ENCODE measurements around the gene GTF2H2C.

GRCh38 chr5:69526660-69527059 lies 33.3 kb upstream of the GTF2H2C start:
- TF ChIP-seq RAD21 (IDR thresholded peaks at IDR 0.05; ENCODE audit: insufficient read depth, low read depth, low read length) (no peak), JUNB (IDR thresholded peaks at IDR 0.05) (no peak), PKNOX1 (IDR thresholded peaks at IDR 0.05) (no peak), CEBPB (IDR thresholded peaks at IDR 0.05; ENCODE audit: borderline replicate concordance in 1 of 2, low read depth in 2 of 2, low read length in 2 of 2) (no peak), MYC (IDR thresholded peaks at IDR 0.05; ENCODE audit: insufficient read depth, insufficient read length, insufficient replicate concordance, low read length, severe bottlenecking) (no peak), TAF1 (IDR thresholded peaks at IDR 0.05; ENCODE audit: borderline replicate concordance, low read depth, low read length) (no peak), FOS (IDR thresholded peaks at IDR 0.05; ENCODE audit: borderline replicate concordance, extremely low read depth, insufficient read length) (no peak), EED (IDR thresholded peaks at IDR 0.05; ENCODE audit: low read depth) (no peak), EZH2 (IDR thresholded peaks at IDR 0.05; ENCODE audit: borderline replicate concordance, control insufficient read depth, low read depth, low read length) (no peak), YY1 (IDR thresholded peaks at IDR 0.05; ENCODE audit: low read depth, low read length) (no peak), EGR1 (IDR thresholded peaks at IDR 0.05; ENCODE audit: borderline replicate concordance in 1 of 2, low read depth in 2 of 2, low read length in 2 of 2) (no peak), SUPT20H (IDR thresholded peaks at IDR 0.05; ENCODE audit: borderline replicate concordance, control insufficient read depth, low read depth, low read length) (no peak)
- TF ChIP-seq, protein P1, sequence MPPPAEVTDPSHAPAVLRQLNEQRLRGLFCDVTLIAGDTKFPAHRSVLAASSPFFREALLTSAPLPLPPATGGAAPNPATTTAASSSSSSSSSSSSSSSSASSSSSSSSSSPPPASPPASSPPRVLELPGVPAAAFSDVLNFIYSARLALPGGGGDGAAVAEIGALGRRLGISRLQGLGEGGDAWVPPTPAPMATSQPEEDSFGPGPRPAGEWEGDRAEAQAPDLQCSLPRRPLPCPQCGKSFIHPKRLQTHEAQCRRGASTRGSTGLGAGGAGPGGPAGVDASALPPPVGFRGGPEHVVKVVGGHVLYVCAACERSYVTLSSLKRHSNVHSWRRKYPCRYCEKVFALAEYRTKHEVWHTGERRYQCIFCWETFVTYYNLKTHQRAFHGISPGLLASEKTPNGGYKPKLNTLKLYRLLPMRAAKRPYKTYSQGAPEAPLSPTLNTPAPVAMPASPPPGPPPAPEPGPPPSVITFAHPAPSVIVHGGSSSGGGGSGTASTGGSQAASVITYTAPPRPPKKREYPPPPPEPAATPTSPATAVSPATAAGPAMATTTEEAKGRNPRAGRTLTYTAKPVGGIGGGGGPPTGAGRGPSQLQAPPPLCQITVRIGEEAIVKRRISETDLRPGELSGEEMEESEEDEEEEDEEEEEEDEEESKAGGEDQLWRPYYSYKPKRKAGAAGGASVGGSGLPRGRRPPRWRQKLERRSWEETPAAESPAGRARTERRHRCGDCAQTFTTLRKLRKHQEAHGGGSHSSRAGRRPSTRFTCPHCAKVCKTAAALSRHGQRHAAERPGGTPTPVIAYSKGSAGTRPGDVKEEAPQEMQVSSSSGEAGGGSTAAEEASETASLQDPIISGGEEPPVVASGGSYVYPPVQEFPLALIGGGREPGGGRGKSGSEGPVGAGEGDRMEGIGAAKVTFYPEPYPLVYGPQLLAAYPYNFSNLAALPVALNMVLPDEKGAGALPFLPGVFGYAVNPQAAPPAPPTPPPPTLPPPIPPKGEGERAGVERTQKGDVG (CRISPR knock-in tag; IDR thresholded peaks at IDR 0.05) = no peak
- TF ChIP-seq, protein P2, sequence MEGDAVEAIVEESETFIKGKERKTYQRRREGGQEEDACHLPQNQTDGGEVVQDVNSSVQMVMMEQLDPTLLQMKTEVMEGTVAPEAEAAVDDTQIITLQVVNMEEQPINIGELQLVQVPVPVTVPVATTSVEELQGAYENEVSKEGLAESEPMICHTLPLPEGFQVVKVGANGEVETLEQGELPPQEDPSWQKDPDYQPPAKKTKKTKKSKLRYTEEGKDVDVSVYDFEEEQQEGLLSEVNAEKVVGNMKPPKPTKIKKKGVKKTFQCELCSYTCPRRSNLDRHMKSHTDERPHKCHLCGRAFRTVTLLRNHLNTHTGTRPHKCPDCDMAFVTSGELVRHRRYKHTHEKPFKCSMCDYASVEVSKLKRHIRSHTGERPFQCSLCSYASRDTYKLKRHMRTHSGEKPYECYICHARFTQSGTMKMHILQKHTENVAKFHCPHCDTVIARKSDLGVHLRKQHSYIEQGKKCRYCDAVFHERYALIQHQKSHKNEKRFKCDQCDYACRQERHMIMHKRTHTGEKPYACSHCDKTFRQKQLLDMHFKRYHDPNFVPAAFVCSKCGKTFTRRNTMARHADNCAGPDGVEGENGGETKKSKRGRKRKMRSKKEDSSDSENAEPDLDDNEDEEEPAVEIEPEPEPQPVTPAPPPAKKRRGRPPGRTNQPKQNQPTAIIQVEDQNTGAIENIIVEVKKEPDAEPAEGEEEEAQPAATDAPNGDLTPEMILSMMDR (IDR thresholded peaks at IDR 0.05 in 2 of 3, conservative IDR thresholded peaks at IDR 0.05 in 1 of 3; ENCODE audit: control insufficient read depth in 2 of 3, extremely low read depth in 1 of 3, insufficient read depth in 1 of 3, low read depth in 3 of 3, low read length in 3 of 3) = no peak
